ENCODE measurements around the gene SEZ6L2.

GRCh38 chr16:29860218-29860617, 39.1 kb downstream of the SEZ6L2 start:
- TF ChIP-seq CTCF (IDR thresholded peaks at IDR 0.05): no peak
- no peak for TF ChIP-seq POLR2A (IDR thresholded peaks at IDR 0.05)

Data from Peyer's patch (tissue), 4 donors.